Body of pancreas (tissue), 4 donors: ENCODE data around the gene PCGF1.

ENCODE experiments used
- CTCF ChIP-seq, 7 experiments: fragments of 450-650 bp in 4 of 7; fragments of 200-600 bp in 3 of 7; sonication (generic) in 3 of 7; IDR thresholded peaks; one replicate each; pipeline ENCODE4 v1.5.1; 2016 to 2019; ENCODE audit warnings: antibody characterized with exemption in 7 of 7
- POLR2A ChIP-seq, 3 donors: fragments of 450-650 bp; IDR thresholded peaks; one replicate each; pipeline ENCODE4 v1.6.1; 2016; ENCODE audit warnings: antibody characterized with exemption in 3 of 3, mild to moderate bottlenecking in 2 of 3

GRCh38 chr2:74502147-74502719 is 5.3 kb downstream of the PCGF1 start:
- TF ChIP-seq CTCF (IDR thresholded peaks at IDR 0.05) (no peak), POLR2A (IDR thresholded peaks at IDR 0.05) (no peak)
